Measurements from ENCODE around the gene TMEM72. TPM values are rescaled to one million over a fixed set of nuclear protein-coding genes. Genes with fewer than 3 reads are reported as not detected.

TMEM72 gene
- total and polyA plus RNA-seq, 2 of the 13 experiments (the other 11 are each of a cell fraction or from before 2014, with no cell fraction given) = 0.04 TPM; not detected in 1

DNA sequence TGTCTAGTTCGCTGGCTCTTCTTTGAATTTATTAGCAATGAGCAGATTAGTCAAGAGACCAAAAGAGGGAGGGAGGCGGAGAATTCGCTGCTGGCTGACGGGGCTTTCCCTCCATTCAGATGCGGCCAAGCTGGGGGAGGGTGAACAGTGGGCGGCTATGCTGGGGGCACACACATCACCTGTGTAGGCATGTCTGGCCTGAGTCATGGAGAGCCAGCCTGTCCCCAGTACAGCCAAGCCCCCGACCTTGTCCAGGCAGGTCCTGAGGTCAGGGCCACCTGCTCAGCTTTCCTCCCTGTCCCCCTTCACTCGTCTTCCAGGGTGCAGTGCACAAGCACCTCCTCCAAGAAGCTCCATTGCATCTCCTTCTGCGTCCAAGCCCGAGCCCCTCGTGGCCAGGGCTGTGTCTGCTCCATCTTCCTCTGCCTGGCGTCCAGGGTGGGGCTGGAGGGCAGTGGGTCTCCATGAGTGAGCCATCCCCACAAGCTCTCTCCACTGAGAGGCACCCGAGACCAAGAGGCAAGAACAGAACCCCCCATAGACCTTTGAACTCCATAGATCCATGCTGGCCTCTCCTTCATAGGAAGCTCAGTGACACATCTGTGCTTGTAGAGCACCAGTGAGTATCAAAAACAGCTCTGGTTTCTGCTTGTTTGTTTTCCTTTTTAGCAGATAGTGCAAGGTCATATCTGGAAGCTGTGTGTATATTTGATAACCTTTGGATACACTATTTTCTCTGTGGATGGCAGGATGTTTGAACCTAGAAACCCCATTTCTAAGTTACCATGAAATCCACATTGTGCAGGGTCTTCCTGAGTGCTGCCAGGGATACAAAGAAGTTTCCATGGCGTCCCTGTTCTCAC, 69.4 kb downstream of the TMEM72 start (continued):
- TF ChIP-seq, protein P1, sequence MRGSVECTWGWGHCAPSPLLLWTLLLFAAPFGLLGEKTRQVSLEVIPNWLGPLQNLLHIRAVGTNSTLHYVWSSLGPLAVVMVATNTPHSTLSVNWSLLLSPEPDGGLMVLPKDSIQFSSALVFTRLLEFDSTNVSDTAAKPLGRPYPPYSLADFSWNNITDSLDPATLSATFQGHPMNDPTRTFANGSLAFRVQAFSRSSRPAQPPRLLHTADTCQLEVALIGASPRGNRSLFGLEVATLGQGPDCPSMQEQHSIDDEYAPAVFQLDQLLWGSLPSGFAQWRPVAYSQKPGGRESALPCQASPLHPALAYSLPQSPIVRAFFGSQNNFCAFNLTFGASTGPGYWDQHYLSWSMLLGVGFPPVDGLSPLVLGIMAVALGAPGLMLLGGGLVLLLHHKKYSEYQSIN (CRISPR knock-in tag; IDR thresholded peaks at IDR 0.05; ENCODE audit: borderline replicate concordance) = no peak
- TF ChIP-seq TCF7L2 (IDR thresholded peaks at IDR 0.05; ENCODE audit: low read depth, low read length) = no peak
- no peak for TF ChIP-seq RARG (CRISPR knock-in tag; IDR thresholded peaks at IDR 0.05; ENCODE audit: low read depth)
- TF ChIP-seq, protein P2, sequence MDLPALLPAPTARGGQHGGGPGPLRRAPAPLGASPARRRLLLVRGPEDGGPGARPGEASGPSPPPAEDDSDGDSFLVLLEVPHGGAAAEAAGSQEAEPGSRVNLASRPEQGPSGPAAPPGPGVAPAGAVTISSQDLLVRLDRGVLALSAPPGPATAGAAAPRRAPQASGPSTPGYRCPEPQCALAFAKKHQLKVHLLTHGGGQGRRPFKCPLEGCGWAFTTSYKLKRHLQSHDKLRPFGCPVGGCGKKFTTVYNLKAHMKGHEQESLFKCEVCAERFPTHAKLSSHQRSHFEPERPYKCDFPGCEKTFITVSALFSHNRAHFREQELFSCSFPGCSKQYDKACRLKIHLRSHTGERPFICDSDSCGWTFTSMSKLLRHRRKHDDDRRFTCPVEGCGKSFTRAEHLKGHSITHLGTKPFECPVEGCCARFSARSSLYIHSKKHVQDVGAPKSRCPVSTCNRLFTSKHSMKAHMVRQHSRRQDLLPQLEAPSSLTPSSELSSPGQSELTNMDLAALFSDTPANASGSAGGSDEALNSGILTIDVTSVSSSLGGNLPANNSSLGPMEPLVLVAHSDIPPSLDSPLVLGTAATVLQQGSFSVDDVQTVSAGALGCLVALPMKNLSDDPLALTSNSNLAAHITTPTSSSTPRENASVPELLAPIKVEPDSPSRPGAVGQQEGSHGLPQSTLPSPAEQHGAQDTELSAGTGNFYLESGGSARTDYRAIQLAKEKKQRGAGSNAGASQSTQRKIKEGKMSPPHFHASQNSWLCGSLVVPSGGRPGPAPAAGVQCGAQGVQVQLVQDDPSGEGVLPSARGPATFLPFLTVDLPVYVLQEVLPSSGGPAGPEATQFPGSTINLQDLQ (CRISPR knock-in tag; IDR thresholded peaks at IDR 0.05) = 0 out of 2 replicates have a peak, but pooled peaks have one; percentile 15
- TF ChIP-seq MEF2D (CRISPR knock-in tag; IDR thresholded peaks at IDR 0.05) = peak; percentile 99
- peak; percentile 90 for TF ChIP-seq RARA (CRISPR knock-in tag; IDR thresholded peaks at IDR 0.05)
- TF ChIP-seq, protein P3, sequence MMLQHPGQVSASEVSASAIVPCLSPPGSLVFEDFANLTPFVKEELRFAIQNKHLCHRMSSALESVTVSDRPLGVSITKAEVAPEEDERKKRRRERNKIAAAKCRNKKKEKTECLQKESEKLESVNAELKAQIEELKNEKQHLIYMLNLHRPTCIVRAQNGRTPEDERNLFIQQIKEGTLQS (CRISPR knock-in tag; IDR thresholded peaks at IDR 0.05) = peak; percentile 28; the same call in 1 of the 2 replicates
- no peak for TF ChIP-seq ATF7 (IDR thresholded peaks at IDR 0.05)
- no peak; the same call in 1 of the 2 replicates for TF ChIP-seq ATF7 (CRISPR knock-in tag; IDR thresholded peaks at IDR 0.05)
- TF ChIP-seq, protein P4, sequence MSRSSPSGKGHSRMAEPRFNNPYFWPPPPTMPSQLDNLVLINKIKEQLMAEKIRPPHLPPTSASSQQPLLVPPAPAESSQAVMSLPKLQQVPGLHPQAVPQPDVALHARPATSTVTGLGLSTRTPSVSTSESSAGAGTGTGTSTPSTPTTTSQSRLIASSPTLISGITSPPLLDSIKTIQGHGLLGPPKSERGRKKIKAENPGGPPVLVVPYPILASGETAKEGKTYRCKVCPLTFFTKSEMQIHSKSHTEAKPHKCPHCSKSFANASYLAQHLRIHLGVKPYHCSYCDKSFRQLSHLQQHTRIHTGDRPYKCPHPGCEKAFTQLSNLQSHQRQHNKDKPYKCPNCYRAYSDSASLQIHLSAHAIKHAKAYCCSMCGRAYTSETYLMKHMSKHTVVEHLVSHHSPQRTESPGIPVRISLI (CRISPR knock-in tag; IDR thresholded peaks at IDR 0.05; ENCODE audit: borderline replicate concordance) = 0 out of 2 replicates have a peak, but pooled peaks have one; percentile 41
- TF ChIP-seq JUN (CRISPR knock-in tag; IDR thresholded peaks at IDR 0.05) = peak; percentile 77
- TF ChIP-seq, protein P5, sequence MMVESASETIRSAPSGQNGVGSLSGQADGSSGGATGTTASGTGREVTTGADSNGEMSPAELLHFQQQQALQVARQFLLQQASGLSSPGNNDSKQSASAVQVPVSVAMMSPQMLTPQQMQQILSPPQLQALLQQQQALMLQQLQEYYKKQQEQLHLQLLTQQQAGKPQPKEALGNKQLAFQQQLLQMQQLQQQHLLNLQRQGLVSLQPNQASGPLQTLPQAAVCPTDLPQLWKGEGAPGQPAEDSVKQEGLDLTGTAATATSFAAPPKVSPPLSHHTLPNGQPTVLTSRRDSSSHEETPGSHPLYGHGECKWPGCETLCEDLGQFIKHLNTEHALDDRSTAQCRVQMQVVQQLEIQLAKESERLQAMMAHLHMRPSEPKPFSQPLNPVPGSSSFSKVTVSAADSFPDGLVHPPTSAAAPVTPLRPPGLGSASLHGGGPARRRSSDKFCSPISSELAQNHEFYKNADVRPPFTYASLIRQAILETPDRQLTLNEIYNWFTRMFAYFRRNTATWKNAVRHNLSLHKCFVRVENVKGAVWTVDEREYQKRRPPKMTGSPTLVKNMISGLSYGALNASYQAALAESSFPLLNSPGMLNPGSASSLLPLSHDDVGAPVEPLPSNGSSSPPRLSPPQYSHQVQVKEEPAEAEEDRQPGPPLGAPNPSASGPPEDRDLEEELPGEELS (CRISPR knock-in tag; IDR thresholded peaks at IDR 0.05) = peak; percentile 97
- no peak for TF ChIP-seq ZNF44 (CRISPR knock-in tag; IDR thresholded peaks at IDR 0.05)
- TF ChIP-seq ZNF788 (CRISPR knock-in tag; IDR thresholded peaks at IDR 0.05; ENCODE audit: borderline replicate concordance) = peak; percentile 69; the same call in 1 of the 2 replicates
- TF ChIP-seq, protein P6, sequence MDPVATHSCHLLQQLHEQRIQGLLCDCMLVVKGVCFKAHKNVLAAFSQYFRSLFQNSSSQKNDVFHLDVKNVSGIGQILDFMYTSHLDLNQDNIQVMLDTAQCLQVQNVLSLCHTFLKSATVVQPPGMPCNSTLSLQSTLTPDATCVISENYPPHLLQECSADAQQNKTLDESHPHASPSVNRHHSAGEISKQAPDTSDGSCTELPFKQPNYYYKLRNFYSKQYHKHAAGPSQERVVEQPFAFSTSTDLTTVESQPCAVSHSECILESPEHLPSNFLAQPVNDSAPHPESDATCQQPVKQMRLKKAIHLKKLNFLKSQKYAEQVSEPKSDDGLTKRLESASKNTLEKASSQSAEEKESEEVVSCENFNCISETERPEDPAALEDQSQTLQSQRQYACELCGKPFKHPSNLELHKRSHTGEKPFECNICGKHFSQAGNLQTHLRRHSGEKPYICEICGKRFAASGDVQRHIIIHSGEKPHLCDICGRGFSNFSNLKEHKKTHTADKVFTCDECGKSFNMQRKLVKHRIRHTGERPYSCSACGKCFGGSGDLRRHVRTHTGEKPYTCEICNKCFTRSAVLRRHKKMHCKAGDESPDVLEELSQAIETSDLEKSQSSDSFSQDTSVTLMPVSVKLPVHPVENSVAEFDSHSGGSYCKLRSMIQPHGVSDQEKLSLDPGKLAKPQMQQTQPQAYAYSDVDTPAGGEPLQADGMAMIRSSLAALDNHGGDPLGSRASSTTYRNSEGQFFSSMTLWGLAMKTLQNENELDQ (CRISPR knock-in tag; IDR thresholded peaks at IDR 0.05; ENCODE audit: borderline replicate concordance) = no peak
- no peak for TF ChIP-seq HDAC6 (IDR thresholded peaks at IDR 0.05; ENCODE audit: low read depth, low read length)
- TF ChIP-seq ZNF136 (CRISPR knock-in tag; IDR thresholded peaks at IDR 0.05; ENCODE audit: low read depth) = no peak; the same call in 1 of the 2 replicates
- no peak for TF ChIP-seq ZNF768 (CRISPR knock-in tag; IDR thresholded peaks at IDR 0.05)
- no peak; the same call in 1 of the 2 replicates for TF ChIP-seq TMF1 (CRISPR knock-in tag; IDR thresholded peaks at IDR 0.05; ENCODE audit: low read depth)
